HEK293 (cell line): ENCODE measurements around the gene ACBD3.
A peak's percentile ranks its signal among the peaks of the same experiment; 100 is the strongest.

Experiments used
- GLIS1 ChIP-seq: fragments of 450-650 bp; formaldehyde crosslinking; IDR thresholded peaks from 2 replicates; pipeline ENCODE4 v1.5.1; 2016; ENCODE audit warnings: missing biosample characterization, missing genetic modification characterization
- MZF1 ChIP-seq: fragments of 450-650 bp; formaldehyde crosslinking; IDR thresholded peaks from 2 replicates; pipeline ENCODE4 v1.5.1; 2017; ENCODE audit warnings: missing biosample characterization, missing genetic modification characterization, borderline replicate concordance
- SP3 ChIP-seq: fragments of 450-650 bp; formaldehyde crosslinking; IDR thresholded peaks from 2 replicates; pipeline ENCODE4 v1.5.1; 2016; ENCODE audit warnings: missing biosample characterization, missing genetic modification characterization
- ZNF10 ChIP-seq: fragments of 450-650 bp; formaldehyde crosslinking; IDR thresholded peaks from 2 replicates; pipeline ENCODE4 v1.5.1; 2017; ENCODE audit warnings: missing biosample characterization, missing genetic modification characterization
- ZNF776 ChIP-seq: fragments of 450-650 bp; formaldehyde crosslinking; IDR thresholded peaks from 2 replicates; pipeline ENCODE4 v1.5.0; 2017; ENCODE audit warnings: missing biosample characterization, missing genetic modification characterization, borderline replicate concordance
- ZNF792 ChIP-seq: fragments of 450-650 bp; formaldehyde crosslinking; IDR thresholded peaks from 2 replicates; pipeline ENCODE4 v1.5.1; 2016; ENCODE audit warnings: missing biosample characterization, missing genetic modification characterization
- TF ChIP-seq, protein P1 (sequence below): fragments of 450-650 bp; formaldehyde crosslinking; IDR thresholded peaks from 2 replicates; pipeline ENCODE4 v1.5.1; 2016; ENCODE audit warnings: missing biosample characterization, missing genetic modification characterization
- TF ChIP-seq, protein P2 (sequence below): fragments of 450-650 bp; formaldehyde crosslinking; IDR thresholded peaks from 2 replicates; pipeline ENCODE4 v1.5.1; 2016; ENCODE audit warnings: missing biosample characterization, missing genetic modification characterization, low read depth

DNA sequence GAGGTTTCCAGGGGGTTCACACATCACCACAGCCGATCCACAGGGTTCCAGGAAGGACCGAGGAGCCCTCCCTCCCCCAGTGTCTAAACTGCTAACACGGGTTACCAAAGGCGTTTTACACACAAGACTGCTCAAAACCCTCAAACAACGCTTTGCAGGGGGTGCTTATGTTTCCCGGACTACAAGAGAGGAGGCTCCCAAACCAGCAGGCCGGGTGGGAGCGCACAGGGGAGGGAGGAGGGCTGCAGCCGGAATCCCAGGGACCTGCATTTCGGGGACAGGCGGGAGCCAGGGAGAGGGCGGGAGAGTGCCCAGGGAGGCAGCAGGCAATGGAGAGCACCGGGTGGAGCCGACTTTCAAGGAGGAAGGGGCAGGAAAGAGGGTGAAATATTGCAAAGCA, 50.8 kb downstream of the ACBD3 start:
- TF ChIP-seq, protein P1, sequence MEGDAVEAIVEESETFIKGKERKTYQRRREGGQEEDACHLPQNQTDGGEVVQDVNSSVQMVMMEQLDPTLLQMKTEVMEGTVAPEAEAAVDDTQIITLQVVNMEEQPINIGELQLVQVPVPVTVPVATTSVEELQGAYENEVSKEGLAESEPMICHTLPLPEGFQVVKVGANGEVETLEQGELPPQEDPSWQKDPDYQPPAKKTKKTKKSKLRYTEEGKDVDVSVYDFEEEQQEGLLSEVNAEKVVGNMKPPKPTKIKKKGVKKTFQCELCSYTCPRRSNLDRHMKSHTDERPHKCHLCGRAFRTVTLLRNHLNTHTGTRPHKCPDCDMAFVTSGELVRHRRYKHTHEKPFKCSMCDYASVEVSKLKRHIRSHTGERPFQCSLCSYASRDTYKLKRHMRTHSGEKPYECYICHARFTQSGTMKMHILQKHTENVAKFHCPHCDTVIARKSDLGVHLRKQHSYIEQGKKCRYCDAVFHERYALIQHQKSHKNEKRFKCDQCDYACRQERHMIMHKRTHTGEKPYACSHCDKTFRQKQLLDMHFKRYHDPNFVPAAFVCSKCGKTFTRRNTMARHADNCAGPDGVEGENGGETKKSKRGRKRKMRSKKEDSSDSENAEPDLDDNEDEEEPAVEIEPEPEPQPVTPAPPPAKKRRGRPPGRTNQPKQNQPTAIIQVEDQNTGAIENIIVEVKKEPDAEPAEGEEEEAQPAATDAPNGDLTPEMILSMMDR (tag by site-specific recombination) = no peak
- TF ChIP-seq ZNF10 (tag by site-specific recombination) = no peak
- TF ChIP-seq ZNF776 = no peak
- no peak for TF ChIP-seq ZNF792
- TF ChIP-seq GLIS1 (tag by site-specific recombination) = peak; percentile 42; the same call in 1 of the 2 replicates
- no peak for TF ChIP-seq MZF1 (tag by site-specific recombination)
- TF ChIP-seq SP3 = no peak
- TF ChIP-seq, protein P2, sequence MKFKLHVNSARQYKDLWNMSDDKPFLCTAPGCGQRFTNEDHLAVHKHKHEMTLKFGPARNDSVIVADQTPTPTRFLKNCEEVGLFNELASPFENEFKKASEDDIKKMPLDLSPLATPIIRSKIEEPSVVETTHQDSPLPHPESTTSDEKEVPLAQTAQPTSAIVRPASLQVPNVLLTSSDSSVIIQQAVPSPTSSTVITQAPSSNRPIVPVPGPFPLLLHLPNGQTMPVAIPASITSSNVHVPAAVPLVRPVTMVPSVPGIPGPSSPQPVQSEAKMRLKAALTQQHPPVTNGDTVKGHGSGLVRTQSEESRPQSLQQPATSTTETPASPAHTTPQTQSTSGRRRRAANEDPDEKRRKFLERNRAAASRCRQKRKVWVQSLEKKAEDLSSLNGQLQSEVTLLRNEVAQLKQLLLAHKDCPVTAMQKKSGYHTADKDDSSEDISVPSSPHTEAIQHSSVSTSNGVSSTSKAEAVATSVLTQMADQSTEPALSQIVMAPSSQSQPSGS = no peak
